ENCODE data around the gene CAPN11.

The CAPN11 gene

GRCh38 chr6:44224029-44224964, 65.7 kb downstream of the CAPN11 start:
- no peak for DNase-seq (ENCODE audit: low read depth in 1 of 2, low spot score in 1 of 2)
- Histone ChIP-seq H3K27me3 (ENCODE audit: insufficient read depth, poor library complexity, severe bottlenecking) (no peaks in the 10 kb centered on the region), H3K4me3 (replicated peaks; ENCODE audit: insufficient read depth, low read length) (peak overlapping the region; percentile 78), H3K27ac (replicated peaks) (peak overlapping the region; percentile 86)
- TF ChIP-seq POLR2AphosphoS5 (IDR thresholded peaks at IDR 0.05; ENCODE audit: low read depth): no peak
- no peak for TF ChIP-seq REST (IDR thresholded peaks at IDR 0.05; ENCODE audit: insufficient replicate concordance, low read depth)
- TF ChIP-seq CTCF (IDR thresholded peaks at IDR 0.05; ENCODE audit: insufficient read depth, low read length): no peak
- TF ChIP-seq SPI1 (IDR thresholded peaks at IDR 0.05; ENCODE audit: borderline replicate concordance, low read depth): no peak
- no peak for TF ChIP-seq GABPA (IDR thresholded peaks at IDR 0.05; ENCODE audit: low read depth)

- peak overlapping the region; percentile 86 for H3K27ac ChIP-seq (replicated peaks)
- no peak for DNase-seq (ENCODE audit: low read depth in 1 of 2, low spot score in 1 of 2)
Observed at GRCh38 chr6:44224965-44225305, 66.3 kb downstream of the CAPN11 start.

More at GRCh38 chr6:44224965-44225305, 66.3 kb downstream of the CAPN11 start:
- TF ChIP-seq REST (IDR thresholded peaks at IDR 0.05; ENCODE audit: insufficient replicate concordance, low read depth): no peak
- TF ChIP-seq POLR2AphosphoS5 (IDR thresholded peaks at IDR 0.05; ENCODE audit: low read depth): no peak
- no peak for TF ChIP-seq GABPA (IDR thresholded peaks at IDR 0.05; ENCODE audit: low read depth)
- TF ChIP-seq SPI1 (IDR thresholded peaks at IDR 0.05; ENCODE audit: borderline replicate concordance, low read depth): no peak
- no peak for TF ChIP-seq CTCF (IDR thresholded peaks at IDR 0.05; ENCODE audit: insufficient read depth, low read length)
- H3K27me3 ChIP-seq (ENCODE audit: insufficient read depth, poor library complexity, severe bottlenecking): no peaks in the 10 kb centered on the region
- H3K4me3 ChIP-seq (replicated peaks; ENCODE audit: insufficient read depth, low read length): peak overlapping the region; percentile 78

Data from HL-60 (cell line).